ENCODE results near the gene AIP.

AIP gene

DNA sequence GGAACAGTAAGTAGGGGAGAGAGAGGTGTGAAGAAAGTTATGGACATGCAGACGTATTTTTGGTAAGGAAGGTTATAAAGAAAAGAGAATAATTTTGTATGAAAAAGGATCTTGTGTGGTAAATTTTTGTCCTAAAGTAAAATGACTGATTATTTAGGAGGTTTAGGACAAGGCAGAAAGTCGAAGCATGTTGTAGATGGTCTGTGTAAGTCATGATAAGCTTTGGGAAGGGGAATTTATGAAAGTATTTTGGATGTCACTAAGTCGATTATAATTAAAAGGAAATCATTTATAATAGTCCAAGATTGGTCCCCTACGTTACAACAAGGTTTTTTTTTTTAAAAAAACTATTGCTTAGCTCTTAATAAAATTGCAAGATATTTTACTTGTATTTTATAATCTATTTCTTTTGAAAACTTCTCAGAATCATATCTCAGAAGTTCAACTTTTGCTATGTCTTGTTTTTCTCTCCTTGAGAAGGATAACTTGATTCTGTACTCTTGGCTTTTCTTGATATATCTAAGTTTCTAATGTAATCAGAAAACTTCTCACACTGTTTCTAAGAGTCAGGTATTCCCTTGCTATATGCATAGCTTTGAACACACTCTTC, 51.3 kb downstream of the AIP start (continued):
- TF ChIP-seq ZNF423 (tag by site-specific recombination; IDR thresholded peaks at IDR 0.05), result no peak
- TF ChIP-seq ZNF350 (tag by site-specific recombination; IDR thresholded peaks at IDR 0.05), result no peak

DNA sequence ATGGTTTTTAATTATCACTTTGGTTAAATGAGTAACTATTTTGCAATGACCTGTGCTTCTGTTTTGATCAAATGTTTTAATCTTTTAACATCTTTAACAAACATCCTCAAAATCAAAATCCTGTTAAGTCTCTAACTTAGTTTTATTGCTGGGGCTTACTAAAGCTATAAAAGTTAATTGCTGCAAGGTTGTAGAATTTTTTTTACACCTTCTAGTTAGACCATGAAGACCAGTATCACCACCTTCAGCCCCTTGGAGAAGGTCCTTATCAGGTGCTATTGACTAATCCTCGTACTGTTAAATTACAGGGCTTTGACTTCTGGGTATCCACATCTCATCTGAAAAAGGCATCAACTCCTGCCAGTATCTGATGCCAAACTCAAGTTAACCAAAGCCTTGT, 52.7 kb downstream of the AIP start:
- Histone ChIP-seq H3K4me3 (ENCODE audit: low read depth, low read length) (no peak overlapping the region), H3K27ac (ENCODE audit: extremely low read depth, low read depth, low read length) (no peak overlapping the region), H3K36me3 (ENCODE audit: control insufficient read depth in 2 of 2, insufficient read depth in 1 of 2, low read length in 2 of 2) (no peaks in the 10 kb centered on the region), H3K4me1 (ENCODE audit: control insufficient read depth, insufficient read depth, low read length) (no peaks in the 10 kb centered on the region), H3K9me3 (ENCODE audit: control insufficient read depth, insufficient read depth, low read depth, low read length) (no peaks in the 10 kb centered on the region)
- ChIA-PET POLR2A (no interaction called here), CTCF (no interaction called here)
- no peak for TF ChIP-seq SP3 (tag by site-specific recombination; IDR thresholded peaks at IDR 0.05)
- no peak for TF ChIP-seq KLF1 (tag by site-specific recombination; IDR thresholded peaks at IDR 0.05)
- TF ChIP-seq, protein P1, sequence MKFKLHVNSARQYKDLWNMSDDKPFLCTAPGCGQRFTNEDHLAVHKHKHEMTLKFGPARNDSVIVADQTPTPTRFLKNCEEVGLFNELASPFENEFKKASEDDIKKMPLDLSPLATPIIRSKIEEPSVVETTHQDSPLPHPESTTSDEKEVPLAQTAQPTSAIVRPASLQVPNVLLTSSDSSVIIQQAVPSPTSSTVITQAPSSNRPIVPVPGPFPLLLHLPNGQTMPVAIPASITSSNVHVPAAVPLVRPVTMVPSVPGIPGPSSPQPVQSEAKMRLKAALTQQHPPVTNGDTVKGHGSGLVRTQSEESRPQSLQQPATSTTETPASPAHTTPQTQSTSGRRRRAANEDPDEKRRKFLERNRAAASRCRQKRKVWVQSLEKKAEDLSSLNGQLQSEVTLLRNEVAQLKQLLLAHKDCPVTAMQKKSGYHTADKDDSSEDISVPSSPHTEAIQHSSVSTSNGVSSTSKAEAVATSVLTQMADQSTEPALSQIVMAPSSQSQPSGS (tag by site-specific recombination; IDR thresholded peaks at IDR 0.05; ENCODE audit: low read depth), result no peak
- TF ChIP-seq HOXD13 (CRISPR knock-in tag; IDR thresholded peaks at IDR 0.05; ENCODE audit: borderline replicate concordance), result no peak
- TF ChIP-seq ZNF670 (tag by site-specific recombination; IDR thresholded peaks at IDR 0.05; ENCODE audit: low read depth), result no peak
- TF ChIP-seq, protein P2, sequence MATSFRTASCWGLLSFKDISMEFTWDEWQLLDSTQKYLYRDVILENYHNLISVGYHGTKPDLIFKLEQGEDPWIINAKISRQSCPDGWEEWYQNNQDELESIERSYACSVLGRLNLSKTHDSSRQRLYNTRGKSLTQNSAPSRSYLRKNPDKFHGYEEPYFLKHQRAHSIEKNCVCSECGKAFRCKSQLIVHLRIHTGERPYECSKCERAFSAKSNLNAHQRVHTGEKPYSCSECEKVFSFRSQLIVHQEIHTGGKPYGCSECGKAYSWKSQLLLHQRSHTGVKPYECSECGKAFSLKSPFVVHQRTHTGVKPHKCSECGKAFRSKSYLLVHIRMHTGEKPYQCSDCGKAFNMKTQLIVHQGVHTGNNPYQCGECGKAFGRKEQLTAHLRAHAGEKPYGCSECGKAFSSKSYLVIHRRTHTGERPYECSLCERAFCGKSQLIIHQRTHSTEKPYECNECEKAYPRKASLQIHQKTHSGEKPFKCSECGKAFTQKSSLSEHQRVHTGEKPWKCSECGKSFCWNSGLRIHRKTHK (tag by site-specific recombination; IDR thresholded peaks at IDR 0.05), result no peak

DNA sequence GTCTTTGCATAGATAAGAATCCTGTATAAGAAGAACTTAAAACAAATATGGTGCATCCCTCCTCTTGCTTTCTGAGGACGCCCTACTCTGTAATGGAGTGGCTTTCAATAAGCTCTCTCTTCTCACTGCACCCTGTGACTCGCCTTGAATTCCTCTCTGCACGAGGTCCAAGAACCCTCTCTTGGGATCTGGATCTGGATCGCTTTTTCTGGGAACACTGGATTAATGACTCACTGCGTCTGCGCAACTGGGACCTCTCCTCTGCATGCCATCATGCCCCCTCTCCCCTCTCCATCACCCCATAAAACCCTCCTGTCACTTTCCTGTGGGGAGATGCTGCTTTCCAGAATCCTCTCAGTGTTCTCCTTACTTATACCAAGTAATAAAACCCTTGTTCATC, 55.5 kb downstream of the AIP start:
- ChIA-PET CTCF (interaction anchor here (0.6 to 1.5 kb wide), 4 partner anchors 34 to 1042 kb away, joined by 3 to 6 read pairs (median 4); partner anchors contain the start of gene NUDT8), POLR2A (no interaction called here)
- H3K9me3 ChIP-seq (ENCODE audit: control insufficient read depth, insufficient read depth, low read depth, low read length), result no peaks in the 10 kb centered on the region
- H3K27ac ChIP-seq (ENCODE audit: extremely low read depth, low read depth, low read length), result no peak overlapping the region
- H3K4me3 ChIP-seq (ENCODE audit: low read depth, low read length), result no peak overlapping the region
- no peaks in the 10 kb centered on the region for H3K4me1 ChIP-seq (ENCODE audit: control insufficient read depth, insufficient read depth, low read length)
- H3K36me3 ChIP-seq (ENCODE audit: control insufficient read depth in 2 of 2, insufficient read depth in 1 of 2, low read length in 2 of 2), result no peaks in the 10 kb centered on the region
- TF ChIP-seq BCL11B (tag by site-specific recombination; IDR thresholded peaks at IDR 0.05; ENCODE audit: low read depth) (no peak), GLI2 (tag by site-specific recombination; IDR thresholded peaks at IDR 0.05; ENCODE audit: borderline replicate concordance, low read depth) (no peak), ZNF423 (tag by site-specific recombination; IDR thresholded peaks at IDR 0.05) (no peak), ZNF239 (tag by site-specific recombination; IDR thresholded peaks at IDR 0.05) (no peak), IKZF3 (tag by site-specific recombination; IDR thresholded peaks at IDR 0.05) (no peak), ZNF837 (tag by site-specific recombination; IDR thresholded peaks at IDR 0.05) (no peak), KLF8 (tag by site-specific recombination; IDR thresholded peaks at IDR 0.05) (no peak), ZSCAN30 (tag by site-specific recombination; IDR thresholded peaks at IDR 0.05) (no peak), ZNF292 (tag by site-specific recombination; IDR thresholded peaks at IDR 0.05; ENCODE audit: borderline replicate concordance, low read depth) (no peak), ZNF248 (tag by site-specific recombination; IDR thresholded peaks at IDR 0.05) (no peak), SCRT2 (tag by site-specific recombination; IDR thresholded peaks at IDR 0.05) (no peak), ZNF501 (tag by site-specific recombination; IDR thresholded peaks at IDR 0.05) (no peak)
- TF ChIP-seq, protein P3, sequence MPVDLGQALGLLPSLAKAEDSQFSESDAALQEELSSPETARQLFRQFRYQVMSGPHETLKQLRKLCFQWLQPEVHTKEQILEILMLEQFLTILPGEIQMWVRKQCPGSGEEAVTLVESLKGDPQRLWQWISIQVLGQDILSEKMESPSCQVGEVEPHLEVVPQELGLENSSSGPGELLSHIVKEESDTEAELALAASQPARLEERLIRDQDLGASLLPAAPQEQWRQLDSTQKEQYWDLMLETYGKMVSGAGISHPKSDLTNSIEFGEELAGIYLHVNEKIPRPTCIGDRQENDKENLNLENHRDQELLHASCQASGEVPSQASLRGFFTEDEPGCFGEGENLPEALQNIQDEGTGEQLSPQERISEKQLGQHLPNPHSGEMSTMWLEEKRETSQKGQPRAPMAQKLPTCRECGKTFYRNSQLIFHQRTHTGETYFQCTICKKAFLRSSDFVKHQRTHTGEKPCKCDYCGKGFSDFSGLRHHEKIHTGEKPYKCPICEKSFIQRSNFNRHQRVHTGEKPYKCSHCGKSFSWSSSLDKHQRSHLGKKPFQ (tag by site-specific recombination; IDR thresholded peaks at IDR 0.05), result no peak
- TF ChIP-seq, protein P4, sequence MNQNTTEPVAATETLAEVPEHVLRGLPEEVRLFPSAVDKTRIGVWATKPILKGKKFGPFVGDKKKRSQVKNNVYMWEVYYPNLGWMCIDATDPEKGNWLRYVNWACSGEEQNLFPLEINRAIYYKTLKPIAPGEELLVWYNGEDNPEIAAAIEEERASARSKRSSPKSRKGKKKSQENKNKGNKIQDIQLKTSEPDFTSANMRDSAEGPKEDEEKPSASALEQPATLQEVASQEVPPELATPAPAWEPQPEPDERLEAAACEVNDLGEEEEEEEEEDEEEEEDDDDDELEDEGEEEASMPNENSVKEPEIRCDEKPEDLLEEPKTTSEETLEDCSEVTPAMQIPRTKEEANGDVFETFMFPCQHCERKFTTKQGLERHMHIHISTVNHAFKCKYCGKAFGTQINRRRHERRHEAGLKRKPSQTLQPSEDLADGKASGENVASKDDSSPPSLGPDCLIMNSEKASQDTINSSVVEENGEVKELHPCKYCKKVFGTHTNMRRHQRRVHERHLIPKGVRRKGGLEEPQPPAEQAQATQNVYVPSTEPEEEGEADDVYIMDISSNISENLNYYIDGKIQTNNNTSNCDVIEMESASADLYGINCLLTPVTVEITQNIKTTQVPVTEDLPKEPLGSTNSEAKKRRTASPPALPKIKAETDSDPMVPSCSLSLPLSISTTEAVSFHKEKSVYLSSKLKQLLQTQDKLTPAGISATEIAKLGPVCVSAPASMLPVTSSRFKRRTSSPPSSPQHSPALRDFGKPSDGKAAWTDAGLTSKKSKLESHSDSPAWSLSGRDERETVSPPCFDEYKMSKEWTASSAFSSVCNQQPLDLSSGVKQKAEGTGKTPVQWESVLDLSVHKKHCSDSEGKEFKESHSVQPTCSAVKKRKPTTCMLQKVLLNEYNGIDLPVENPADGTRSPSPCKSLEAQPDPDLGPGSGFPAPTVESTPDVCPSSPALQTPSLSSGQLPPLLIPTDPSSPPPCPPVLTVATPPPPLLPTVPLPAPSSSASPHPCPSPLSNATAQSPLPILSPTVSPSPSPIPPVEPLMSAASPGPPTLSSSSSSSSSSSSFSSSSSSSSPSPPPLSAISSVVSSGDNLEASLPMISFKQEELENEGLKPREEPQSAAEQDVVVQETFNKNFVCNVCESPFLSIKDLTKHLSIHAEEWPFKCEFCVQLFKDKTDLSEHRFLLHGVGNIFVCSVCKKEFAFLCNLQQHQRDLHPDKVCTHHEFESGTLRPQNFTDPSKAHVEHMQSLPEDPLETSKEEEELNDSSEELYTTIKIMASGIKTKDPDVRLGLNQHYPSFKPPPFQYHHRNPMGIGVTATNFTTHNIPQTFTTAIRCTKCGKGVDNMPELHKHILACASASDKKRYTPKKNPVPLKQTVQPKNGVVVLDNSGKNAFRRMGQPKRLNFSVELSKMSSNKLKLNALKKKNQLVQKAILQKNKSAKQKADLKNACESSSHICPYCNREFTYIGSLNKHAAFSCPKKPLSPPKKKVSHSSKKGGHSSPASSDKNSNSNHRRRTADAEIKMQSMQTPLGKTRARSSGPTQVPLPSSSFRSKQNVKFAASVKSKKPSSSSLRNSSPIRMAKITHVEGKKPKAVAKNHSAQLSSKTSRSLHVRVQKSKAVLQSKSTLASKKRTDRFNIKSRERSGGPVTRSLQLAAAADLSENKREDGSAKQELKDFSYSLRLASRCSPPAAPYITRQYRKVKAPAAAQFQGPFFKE (tag by site-specific recombination; IDR thresholded peaks at IDR 0.05; ENCODE audit: borderline replicate concordance), result no peak
- TF ChIP-seq, protein P5, sequence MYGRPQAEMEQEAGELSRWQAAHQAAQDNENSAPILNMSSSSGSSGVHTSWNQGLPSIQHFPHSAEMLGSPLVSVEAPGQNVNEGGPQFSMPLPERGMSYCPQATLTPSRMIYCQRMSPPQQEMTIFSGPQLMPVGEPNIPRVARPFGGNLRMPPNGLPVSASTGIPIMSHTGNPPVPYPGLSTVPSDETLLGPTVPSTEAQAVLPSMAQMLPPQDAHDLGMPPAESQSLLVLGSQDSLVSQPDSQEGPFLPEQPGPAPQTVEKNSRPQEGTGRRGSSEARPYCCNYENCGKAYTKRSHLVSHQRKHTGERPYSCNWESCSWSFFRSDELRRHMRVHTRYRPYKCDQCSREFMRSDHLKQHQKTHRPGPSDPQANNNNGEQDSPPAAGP (tag by site-specific recombination; IDR thresholded peaks at IDR 0.05), result no peak

Measured in HEK293 (cell line).